Lung (tissue), 12 donors: ENCODE data around the gene SFXN5. TPM values are rescaled to one million over a fixed set of nuclear protein-coding genes. Genes with fewer than 3 reads are reported as not detected.

Source experiments
- ATAC-seq: fragments of 200-7000 bp; cut with Tn5 transposase; one replicate; pipeline ENCODE4 v1.9.1; 2020; ENCODE audit warnings: moderate number of reproducible peaks; ENCODE audit not compliant: insufficient read depth, low FRiP score
- DNase-seq, 3 donors: peaks; one replicate each; pipeline ENCODE4 v3.0.0-alpha.2; 2013 to 2017
- H3K27ac ChIP-seq, 2 donors: one replicate each; pipeline ENCODE4 v1.5.1; 2013; ENCODE audit warnings: mild to moderate bottlenecking in 2 of 2, moderate library complexity in 2 of 2, control low read depth in 1 of 2, inconsistent platforms in 1 of 2, low read depth in 1 of 2, low read length in 1 of 2
- H3K27me3 ChIP-seq, 3 donors: one replicate each; pipeline ENCODE4 v1.5.1; 2013; ENCODE audit warnings: low read length in 2 of 3; ENCODE audit not compliant: control insufficient read depth in 3 of 3, insufficient read depth in 3 of 3
- H3K36me3 ChIP-seq, 4 donors: one replicate each; pipeline ENCODE4 v1.5.1; 2013; ENCODE audit warnings: low read length in 4 of 4, mild to moderate bottlenecking in 1 of 4, moderate library complexity in 1 of 4; ENCODE audit not compliant: control insufficient read depth in 4 of 4, insufficient read depth in 4 of 4
- H3K4me1 ChIP-seq, 5 donors: one replicate each; pipeline ENCODE4 v1.5.1; 2013; ENCODE audit warnings: low read length in 5 of 5, mild to moderate bottlenecking in 2 of 5, moderate library complexity in 1 of 5; ENCODE audit not compliant: control insufficient read depth in 5 of 5, insufficient read depth in 5 of 5
- H3K4me3 ChIP-seq: one replicate; pipeline ENCODE4 v1.5.1; 2013; ENCODE audit warnings: mild to moderate bottlenecking, control low read depth, moderate library complexity
- H3K9ac ChIP-seq, 2 donors: one replicate each; pipeline ENCODE4 v1.5.1; 2013; ENCODE audit warnings: low read length in 2 of 2, control low read depth in 1 of 2; ENCODE audit not compliant: insufficient read depth in 1 of 2
- H3K9me3 ChIP-seq, 4 donors: one replicate each; pipeline ENCODE4 v1.5.1; 2013; ENCODE audit warnings: low read length in 3 of 4, mild to moderate bottlenecking in 1 of 4, moderate library complexity in 1 of 4; ENCODE audit not compliant: control insufficient read depth in 4 of 4, insufficient read depth in 3 of 4
- WGBS, 2 donors: extraction: QIAGEN DNeasy Blood & Tissue Kit; methylation state at CpG; one replicate each; pipeline ENCODE4 v1.1.7; 2013; 5-methylcytosine and 5-hydroxymethylcytosine counted together
- polyA plus RNA-seq, 2 donors: library from polyadenylated mRNA; stranded (reverse); fragments of 200-250 nt; gene quantifications; one replicate each; pipeline ENCODE4 v1.2.1, GENCODE V29; 2013
- total RNA-seq, 2 donors: library from RNA; depleted of rRNA in 1 of 2; stranded (reverse); fragments of >200 nt in 1 of 2; gene quantifications; one replicate each; pipeline ENCODE4 v1.2.1, GENCODE V29; 2014 to 2021
- TF ChIP-seq, protein P1 (sequence below): IDR thresholded peaks from 2 replicates; pipeline ENCODE4 v1.5.1; 2012; ENCODE audit warnings: mild to moderate bottlenecking; ENCODE audit errors: control extremely low read depth, extremely low read depth
- donor health status: control.
- donor health status: control.
- donor health status: Bipolar disorder and iron deficiency.
- donor health status: healthy.
- donor health status: DM: yes; HTN: yes; CAD: no.

Gene SFXN5
- total and polyA plus RNA-seq, 4 donors, result 8.3 to 15.6 (median 9.6) TPM

DNA sequence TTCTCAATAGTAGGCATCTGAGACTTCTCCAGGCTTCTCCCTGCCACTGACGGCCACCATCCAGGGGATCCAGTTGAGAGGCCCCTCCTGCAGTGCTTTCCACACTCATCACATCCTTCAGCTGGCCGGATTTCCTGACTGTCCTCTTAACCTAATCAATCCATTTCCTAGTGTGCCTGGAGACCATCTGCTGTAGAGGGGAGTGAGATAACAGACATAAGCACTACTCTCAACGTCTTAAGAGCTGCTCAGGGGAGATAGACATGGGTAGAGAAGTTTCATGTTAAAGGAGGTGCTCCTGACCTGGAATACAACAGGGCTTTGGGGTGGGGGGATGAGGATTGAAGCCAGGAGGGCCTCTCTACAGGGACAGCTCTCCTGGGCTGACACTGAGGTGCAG is 170.1 kb downstream of the SFXN5 start:
- WGBS, 2 donors, result 41 to 62% methylated on average over 3 of the region's 3 CpGs
- H3K27me3 ChIP-seq, result peaks cover 0 to 54% (median 32%) of the 10 kb centered on the region in 3 donors

DNA sequence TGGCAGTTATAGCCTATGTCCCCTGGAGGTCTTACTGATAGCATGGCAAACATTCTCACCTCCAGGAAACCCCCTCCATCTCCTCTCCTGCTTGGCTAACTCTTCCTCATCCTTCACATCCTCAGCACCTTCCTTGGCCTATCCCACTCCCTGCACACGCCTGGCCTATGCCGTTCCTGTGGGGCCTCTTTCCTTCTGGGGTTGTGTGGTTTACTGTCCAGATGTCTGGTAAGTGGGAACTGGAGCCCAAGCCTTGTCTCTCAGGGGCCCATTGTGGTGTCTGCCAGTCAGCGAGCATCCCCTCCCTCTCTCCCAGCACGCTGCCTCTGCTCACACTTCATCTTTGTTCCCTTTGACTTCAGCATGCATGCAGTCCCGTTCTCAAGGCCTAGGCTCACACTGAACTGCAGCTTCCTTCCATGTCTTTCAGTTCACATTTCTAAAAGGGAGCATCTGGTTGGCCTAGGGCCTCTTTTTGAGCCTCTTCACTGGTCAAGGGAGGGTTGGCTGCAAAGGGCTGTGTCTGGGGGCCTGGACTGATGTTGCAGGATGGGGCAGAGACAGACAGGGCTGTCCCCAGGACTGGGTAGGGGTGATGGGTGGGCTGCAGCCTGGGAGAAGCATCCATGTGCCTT is 171.2 kb downstream of the SFXN5 start:
- Histone ChIP-seq H3K36me3 (no peaks in the 10 kb centered on the region), H3K9me3 (peaks cover 0 to 2% (median 0%) of the 10 kb centered on the region in 4 donors), H3K9ac (no peak overlapping the region), H3K4me3 (no peak overlapping the region), H3K27me3 (peaks cover 0 to 55% (median 33%) of the 10 kb centered on the region in 3 donors), H3K27ac (no peak overlapping the region), H3K4me1 (peaks cover 0 to 7% (median 6%) of the 10 kb centered on the region in 5 donors)
- DNase-seq (no peak), ATAC-seq (no peak)
- 75 to 77% methylated on average over 5 of the region's 5 CpGs for WGBS, 2 donors
- TF ChIP-seq, protein P1, sequence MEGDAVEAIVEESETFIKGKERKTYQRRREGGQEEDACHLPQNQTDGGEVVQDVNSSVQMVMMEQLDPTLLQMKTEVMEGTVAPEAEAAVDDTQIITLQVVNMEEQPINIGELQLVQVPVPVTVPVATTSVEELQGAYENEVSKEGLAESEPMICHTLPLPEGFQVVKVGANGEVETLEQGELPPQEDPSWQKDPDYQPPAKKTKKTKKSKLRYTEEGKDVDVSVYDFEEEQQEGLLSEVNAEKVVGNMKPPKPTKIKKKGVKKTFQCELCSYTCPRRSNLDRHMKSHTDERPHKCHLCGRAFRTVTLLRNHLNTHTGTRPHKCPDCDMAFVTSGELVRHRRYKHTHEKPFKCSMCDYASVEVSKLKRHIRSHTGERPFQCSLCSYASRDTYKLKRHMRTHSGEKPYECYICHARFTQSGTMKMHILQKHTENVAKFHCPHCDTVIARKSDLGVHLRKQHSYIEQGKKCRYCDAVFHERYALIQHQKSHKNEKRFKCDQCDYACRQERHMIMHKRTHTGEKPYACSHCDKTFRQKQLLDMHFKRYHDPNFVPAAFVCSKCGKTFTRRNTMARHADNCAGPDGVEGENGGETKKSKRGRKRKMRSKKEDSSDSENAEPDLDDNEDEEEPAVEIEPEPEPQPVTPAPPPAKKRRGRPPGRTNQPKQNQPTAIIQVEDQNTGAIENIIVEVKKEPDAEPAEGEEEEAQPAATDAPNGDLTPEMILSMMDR, result no peak

More for the DNA sequence above, 170.1 kb downstream of the SFXN5 start:
- DNase-seq, result no peak
- TF ChIP-seq, protein P1, result no peak
- Histone ChIP-seq H3K36me3 (no peaks in the 10 kb centered on the region), H3K27ac (no peak overlapping the region), H3K9ac (no peak overlapping the region), H3K9me3 (peaks cover 0 to 2% (median 0%) of the 10 kb centered on the region in 4 donors), H3K4me1 (no peaks in the 10 kb centered on the region), H3K4me3 (no peak overlapping the region)
- ATAC-seq, result no peak

DNA sequence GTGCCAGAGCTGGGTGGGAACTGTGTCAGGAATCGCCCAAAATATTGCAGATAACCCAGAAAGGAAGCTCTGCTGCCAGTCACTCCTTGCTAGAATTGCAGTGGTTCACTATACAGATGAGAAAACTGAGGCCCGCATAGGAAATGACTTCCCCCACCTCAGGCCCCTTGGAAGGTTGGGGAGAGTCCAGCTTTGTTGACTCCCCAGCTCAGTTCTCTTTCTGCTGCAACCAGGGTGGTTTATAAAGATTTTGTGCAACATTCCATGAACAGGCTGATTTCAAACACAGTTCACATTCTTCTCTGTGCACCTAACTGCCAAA is 173.0 kb downstream of the SFXN5 start:
- TF ChIP-seq, protein P1, result no peak
- Histone ChIP-seq H3K36me3 (no peaks in the 10 kb centered on the region), H3K4me3 (no peak overlapping the region), H3K9me3 (peaks cover 0 to 2% (median 0%) of the 10 kb centered on the region in 4 donors), H3K27me3 (peaks cover 0 to 57% (median 38%) of the 10 kb centered on the region in 3 donors), H3K9ac (no peak overlapping the region), H3K27ac (no peak overlapping the region), H3K4me1 (peaks cover 0 to 7% (median 6%) of the 10 kb centered on the region in 5 donors)
- 83% methylated on average over 2 of the region's 2 CpGs for WGBS, 2 donors
- ATAC-seq (no peak), DNase-seq (no peak)
